GM12801 (cell line): Measurements from ENCODE around the gene ASPHD2.

Experiments used
- CTCF ChIP-seq: IDR thresholded peaks from one replicate; pipeline ENCODE4 v1.5.1; 2011; ENCODE audit warnings: control low read depth; ENCODE audit not compliant: insufficient read length; ENCODE audit errors: extremely low read depth

ASPHD2 gene

GRCh38 chr22:26417406-26417805 is 11.7 kb upstream of the ASPHD2 start:
- TF ChIP-seq CTCF = no peak

GRCh38 chr22:26418620-26419019 is 10.4 kb upstream of the ASPHD2 start:
- TF ChIP-seq CTCF = no peak

DNA sequence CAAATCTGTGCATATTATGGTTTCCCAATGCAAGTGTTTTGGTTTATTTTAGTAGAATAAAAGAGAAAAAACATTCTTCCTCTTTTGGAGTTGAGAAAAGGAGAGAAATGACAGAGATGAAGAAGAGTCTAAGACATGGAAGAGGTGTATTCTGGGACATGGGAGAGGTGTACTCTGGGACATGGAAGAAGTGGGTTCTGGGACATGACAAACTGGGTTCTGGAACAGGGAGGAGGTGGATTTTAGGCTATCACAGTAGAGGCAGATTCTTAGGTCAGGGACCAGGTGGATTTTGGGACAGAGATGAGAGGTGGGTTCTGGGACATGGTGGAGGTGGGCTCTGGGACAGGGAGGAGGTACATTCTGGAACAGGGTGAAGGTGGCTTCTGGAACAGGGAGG is 2.1 kb upstream of the ASPHD2 start:
- no peak for TF ChIP-seq CTCF

- TF ChIP-seq CTCF = no peak
Observed at GRCh38 chr22:26429458-26430286, 612 bp downstream of the ASPHD2 start.

- no peak for TF ChIP-seq CTCF
Observed at GRCh38 chr22:26430600-26430999, 1.5 kb downstream of the ASPHD2 start.

- TF ChIP-seq CTCF = no peak
Observed at GRCh38 chr22:26431261-26431995, 2.4 kb downstream of the ASPHD2 start.

DNA sequence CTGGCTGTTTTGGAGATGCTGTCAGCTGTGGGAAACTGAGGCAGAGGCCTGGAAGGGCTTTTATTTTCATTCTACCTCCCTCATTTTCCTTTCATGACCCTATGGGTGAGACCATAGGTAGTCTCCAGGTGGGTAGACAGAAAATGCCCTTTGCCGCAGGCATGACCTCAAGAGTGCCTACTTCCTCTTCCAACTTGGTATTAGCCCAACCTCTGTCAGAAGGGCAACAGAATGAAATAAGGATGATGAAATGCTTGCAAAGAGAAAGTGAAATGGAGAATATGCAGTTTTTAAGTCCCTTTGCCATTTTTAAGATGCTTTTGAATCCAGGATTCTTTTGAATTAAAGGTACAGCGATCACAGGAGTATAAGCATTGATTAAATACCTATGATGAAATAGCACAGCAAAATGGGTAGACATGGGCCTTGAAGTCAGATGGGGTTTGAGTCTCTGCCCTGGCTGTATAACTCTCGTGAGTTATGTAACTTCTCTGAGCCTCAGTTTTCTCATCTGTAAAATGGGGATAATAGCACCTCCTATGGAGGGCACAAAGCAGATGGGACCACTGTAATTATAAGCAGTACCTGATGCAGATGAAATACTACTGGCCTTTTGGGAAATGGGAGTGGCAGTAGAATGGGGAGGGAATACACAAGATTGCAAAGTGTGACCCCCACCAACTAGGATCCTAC is 3.7 kb downstream of the ASPHD2 start:
- TF ChIP-seq CTCF = no peak
